ENCODE results near the gene PPP2R2D. TPM values are rescaled to one million over a fixed set of nuclear protein-coding genes. Genes with fewer than 3 reads are reported as not detected.

The PPP2R2D gene
- total RNA-seq (2014; rRNA removed; shearing (Covaris generic)) = 21.3 and 22.7 TPM in 2 replicates

DNA sequence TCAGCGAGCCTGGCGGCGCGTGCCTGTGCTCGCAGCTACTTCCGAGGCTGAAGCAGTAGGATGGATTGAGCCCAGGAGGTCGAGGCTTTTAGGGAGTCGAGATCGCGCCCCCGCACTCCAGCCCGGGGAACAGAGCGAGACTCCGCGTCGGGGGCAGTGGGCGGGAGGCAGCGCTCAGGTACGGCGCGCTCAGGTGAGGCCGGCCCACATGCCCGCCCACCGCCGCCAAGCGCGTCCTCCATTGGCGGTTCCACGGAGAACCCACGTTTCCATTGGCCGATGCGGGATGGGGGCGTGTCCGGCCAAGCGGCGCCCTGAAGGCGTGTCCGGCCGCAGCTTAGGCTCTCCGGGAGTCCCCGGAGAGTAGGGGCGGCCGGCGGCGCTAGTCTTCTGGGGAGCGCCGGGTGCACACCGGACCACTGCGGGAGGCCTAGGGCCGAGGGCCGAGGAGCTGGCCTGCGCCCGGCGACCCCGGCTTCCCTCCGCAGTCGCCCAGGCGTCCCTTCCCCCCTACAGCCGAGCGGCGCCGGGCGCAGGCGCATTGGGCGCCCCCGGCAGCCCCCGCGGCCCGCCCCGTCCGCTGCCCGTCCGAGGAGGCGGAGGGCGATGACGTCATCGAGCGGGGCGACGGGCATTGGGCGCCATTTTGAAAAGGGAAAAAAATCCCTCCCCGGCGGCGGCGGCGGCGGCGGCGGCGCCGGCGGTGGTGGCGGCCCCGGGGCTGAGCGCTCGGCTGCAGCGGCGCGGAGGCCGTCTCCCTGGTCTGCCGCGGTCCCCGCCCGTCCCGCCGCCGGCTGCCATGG, at the start of gene PPP2R2D:
TSS of gene PPP2R2D (plus strand) at position 659 of the 803 bp plus-strand sequence. CDS start at position 800, 141 bp downstream.
- DNase-seq (ENCODE audit: low spot score) = peak; percentile 72

DNA sequence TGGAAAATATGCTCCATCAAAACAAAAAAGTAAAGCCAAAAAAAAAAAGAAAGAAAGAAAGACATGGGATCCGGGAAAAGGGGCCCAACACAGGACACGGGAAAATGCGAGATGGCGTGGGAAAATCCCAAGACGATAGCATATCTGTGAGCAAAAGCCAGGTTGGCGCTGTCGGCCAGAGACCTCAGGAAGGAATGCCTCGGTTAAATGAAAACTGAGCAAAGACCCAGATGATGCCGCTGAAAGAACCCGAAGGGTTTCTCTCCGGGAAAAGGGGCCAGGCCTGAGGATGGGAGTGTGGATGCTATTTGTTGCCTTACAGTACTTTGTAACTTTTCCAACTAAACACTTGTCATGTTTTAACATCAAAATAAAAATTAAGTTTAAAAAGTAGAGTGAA, 49.5 kb upstream of the PPP2R2D start:
- no peak for DNase-seq (ENCODE audit: low spot score)

DNA sequence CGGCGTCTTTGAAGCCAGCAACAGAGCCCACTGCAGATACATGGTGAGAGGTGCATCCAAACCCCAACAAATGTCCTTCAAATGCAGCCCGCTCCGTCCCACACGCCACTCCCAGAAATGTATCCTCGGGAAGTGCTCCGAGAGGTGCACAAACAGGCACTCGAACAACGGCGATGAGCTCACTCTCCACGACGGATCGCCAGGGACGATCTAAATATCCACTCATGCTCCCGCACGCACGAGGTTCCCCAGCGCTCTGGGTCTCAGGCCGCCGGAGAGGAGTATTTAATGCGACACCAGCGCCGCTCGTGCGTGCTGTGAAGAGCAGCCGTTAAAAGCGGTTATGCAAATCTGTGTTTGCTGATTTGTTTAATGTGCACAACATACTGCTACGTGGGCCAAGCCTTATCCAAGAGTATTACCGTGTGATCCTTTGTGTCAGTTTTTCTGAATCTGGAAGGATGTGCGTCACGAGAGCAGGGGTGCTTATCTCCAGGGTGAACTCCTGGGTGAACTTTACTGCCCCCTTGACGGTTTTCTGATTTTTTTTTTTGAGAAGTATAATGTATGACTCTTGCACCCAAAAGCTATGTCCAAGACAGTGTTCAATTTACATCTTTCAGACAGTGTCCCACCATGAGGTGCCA, 48.5 kb upstream of the PPP2R2D start:
- no peak for DNase-seq (ENCODE audit: low spot score)

DNA sequence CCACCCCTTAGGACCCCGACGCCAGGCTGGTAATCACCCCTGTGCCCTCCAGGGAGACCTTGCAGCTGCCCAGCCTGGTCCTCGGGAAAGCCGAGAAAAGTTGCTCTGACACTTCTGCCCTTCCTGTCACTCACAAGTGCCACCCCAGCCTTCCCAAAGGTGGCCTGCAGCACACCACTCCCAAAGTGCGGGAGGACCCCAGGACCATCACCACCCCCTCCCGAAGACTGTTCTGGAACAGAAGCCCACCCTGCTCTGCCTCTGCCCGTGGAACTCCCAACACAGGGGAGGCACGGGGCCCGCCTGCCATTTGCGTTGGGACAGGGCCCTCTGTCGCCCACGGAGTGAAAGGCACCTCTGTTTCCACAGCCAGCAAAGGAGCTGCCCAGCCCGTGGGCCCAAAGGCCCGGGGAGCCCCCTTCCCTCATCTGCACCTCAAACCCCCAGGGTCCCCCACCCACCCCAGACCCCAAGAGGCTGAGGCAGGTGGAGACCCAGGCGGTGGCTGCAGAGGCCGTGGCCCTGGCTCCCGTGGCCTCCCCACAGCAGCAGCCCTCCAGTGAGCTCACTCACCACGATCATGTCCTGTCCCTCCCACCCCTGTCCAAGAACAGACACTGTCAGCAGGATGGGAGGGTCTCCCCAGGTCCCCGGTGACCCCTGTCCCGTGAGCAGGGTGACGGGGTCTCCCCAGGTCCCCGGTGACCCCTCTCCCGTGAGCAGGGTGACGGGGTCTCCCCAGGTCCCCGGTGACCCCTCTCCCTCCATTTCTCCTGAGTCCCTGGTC, 47.8 kb upstream of the PPP2R2D start:
- DNase-seq (ENCODE audit: low spot score) = no peak

DNA sequence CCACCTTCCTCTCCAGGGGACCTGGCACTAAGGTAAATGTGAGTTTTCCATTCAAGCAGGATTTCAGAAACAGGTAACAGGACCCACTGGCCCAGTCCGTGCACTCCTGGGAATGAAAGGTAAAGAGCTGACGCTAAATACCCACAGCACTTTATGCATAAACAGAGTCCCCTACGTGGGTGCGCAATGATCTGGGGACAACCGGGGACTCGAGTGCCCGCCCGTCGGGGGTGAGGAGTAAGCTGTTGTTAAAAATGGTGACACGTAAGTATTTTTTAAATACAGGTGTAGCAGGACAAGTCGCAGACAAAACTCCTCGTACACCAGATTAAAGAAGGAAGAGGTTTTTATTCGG, 47.2 kb upstream of the PPP2R2D start:
- DNase-seq (ENCODE audit: low spot score) = no peak

DNA sequence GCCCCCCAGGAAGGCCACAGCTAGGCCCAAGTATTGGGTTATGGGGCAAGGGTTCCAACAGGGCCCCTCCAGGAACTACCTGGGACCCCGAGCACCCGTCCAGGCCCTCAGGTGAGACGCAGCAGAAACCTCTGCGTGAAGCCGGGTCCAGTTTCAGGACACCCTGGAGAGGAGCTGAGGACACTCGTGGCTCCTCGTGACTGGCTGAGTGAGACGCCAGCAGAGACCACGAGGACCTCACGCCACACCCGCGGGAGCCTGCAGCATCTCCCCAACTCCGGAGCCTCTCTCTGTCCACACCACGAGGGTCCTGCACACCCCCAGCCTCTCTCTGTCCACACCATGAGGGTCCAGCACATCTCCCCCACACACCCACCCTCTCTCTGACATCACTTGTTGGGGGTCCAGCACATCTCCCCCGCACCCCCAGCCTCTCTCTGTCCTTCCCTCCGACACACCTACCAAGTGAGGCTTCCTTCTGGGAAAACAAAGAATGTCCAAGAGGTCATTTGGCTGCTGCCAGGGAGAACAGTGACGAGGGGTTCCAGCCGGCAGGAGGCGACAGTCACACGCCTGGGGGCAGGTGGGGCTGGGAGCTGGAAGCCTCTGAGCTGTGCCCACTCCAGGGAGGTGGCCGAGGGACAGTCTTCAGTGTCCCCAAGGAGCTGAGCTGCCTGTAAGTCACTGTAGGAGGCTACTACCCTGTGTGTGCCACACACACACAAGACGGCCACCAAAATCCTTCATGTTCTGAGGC, 46.1 kb upstream of the PPP2R2D start:
- no peak for DNase-seq (ENCODE audit: low spot score)

DNA sequence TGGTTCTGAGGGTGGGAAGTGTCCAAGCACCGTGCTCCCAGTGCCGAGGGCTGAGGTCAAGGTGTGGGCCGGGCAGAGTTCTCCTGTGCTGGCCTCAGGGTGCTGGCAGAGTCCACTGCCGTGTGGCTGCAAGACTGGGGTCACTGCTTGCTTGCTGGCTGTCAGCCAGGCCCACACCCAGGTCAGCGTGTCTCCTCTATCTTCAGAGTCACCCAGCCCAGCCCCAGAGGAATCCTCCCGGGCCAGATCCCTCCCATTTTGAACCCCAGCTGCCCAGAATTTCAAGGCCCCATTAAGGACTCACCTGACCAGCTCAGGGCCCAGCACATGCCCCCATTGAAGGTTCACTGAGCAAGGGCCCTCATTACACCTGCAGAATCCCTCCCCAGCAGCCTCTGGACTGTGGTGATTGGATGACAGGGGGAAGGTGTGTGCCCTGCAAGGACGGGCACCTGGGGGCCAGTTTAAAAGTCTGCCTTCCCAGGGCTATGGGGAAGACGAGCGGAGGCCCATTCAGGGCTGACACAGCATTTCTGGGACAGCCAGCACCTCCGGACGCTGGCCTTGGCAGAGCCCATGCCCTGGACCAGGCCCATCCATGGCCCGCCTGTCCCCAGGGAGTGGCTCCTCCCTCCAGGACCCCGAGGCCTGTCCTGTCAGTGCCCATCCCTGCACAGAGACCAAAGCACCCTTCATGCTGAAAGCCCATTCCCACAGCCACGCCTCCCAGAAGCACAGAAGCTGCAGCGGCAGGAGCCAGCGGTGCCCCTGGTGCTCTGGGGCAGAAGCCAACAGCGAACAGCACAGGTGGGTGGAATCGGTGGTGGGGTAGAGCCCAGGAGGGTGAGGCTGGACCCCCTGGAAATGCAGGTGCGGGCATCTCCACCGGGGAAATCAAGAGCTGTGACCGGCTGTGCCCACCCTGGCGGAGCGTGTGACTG, 45.1 kb upstream of the PPP2R2D start:
- DNase-seq (ENCODE audit: low spot score) = no peak

DNA sequence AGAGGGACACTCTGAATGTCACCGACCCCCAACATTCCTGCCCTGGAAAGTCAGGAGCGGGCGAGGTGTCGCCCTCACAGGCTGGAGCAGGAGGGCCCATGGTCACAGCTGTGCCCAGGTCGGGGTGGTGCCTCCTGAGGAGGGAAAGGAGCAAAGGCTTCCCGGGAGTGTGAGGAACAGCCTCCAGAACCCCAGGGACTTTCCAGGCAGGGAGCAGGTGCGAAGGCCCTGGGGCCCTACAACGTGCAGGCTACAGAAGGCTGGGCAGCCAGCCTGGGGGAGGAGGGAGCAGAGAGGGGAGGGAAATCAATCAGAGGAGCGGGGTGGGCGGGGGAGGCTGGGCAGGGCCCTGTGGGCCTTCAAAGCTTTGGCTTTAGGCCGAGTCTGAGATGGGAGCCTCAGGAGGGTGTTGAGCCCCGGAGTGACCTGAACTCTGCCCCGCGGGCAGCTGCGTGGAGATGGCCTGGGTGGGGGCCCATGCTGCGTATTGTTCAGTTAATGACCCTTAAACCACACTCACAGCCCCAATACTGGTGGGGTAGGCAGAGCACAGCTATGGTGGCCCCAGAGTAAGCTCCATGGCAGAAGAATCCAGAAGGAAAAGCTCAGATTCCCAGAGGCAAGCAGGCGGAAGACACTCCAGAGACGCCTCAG, 44.2 kb upstream of the PPP2R2D start:
- no peak for DNase-seq (ENCODE audit: low spot score)

DNA sequence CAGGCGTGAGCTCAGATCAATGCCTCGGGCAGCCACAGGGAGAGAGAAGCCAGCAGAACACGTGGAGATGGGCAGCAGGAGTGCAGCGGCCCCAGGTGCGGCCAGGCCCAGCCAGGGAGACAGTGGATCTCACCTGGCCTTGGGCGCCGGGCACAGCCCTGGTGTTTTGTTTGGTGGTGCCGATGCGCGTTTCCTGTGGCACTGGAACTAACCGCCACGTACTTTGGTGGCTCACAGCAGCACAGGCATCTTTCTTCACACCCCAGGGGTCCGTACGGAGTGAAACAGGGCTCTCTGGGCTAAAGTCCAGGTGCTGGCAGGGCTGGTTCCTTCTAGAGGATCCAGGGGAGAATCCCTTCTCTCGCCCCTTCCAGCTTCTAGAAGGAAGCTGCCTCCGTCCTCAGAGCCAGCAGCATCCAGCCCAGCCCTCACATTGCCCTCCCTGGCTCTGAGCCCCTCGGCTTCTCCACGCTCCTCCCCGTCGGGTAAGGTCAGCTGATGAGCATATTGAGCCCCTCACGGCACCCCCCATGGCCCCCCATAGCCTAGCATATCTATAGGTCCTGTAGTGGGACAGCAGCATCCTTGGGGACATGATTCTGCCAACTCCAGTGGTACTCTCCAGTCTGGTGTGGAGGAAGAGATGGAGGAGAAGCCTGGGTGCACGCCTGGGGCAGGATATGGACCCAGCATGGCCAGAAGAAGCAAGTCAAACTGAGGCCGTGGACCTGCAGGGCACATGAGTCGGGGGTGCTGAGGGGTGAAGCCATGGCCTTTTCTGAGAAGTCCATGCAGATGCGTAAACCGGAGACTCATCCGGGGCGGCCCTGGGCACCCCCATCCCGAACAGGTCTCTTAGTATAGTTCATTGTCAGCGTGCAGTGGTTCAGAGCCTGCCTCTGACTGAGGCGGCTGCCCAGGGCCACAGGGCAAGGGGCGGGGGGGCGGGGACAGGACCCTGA, 43.4 kb upstream of the PPP2R2D start:
- DNase-seq (ENCODE audit: low spot score) = no peak

DNA sequence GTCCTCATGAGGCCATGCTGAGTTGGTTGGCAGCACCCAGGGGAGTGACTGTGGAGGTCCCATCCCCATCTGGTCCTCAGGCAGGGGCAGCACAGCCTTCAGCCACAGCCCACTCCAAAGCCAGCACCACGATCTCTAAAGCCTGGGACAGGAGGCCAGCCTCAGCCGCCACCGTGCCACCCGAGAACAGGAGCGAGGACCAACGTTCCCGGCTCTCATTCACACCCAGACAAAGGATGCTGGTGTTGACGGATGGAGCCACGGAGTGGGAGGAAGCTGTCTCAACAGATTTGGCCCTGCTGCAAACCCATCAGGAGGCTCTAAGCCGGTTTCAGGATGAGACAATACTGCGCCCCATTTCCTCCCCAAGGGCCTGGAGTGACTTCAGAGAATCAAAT, 42.7 kb upstream of the PPP2R2D start:
- DNase-seq (ENCODE audit: low spot score) = no peak

DNA sequence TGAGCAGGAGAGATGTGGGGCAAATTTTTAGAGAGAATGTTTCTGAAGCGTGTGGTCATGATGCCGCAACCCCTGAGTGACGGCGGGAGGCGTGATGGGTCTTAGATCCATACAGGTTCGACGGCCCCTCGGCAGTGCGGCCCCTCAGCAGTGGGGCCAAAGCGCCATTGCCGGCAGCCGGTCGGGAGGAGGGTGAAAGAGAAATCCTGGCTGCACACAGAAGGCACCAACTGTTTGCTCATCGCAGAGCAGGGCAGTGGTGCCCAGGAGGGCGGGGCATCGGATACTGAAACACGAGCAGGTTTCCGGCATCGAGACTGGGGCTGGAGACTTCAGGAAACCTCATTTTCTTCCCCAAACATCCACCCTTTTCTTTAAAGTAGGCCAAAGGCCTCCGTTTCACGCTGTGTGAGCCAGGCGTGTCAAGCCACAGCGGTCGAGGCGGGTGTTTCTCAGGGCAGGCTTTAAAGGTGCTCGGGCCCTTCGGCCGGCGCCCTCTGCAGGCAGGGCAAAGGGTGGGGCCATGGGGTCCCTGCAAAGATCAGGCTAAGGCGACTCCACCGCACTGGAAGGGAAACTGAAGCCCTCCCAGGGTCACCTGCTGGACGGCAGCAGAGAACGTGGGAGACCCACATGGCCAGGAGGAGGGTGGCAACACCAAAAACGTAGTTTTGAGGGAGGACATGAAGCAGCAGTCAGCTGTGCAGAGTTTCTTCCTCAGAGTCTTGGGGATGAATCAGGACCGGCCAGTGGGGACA, 42.0 kb upstream of the PPP2R2D start:
- DNase-seq (ENCODE audit: low spot score) = no peak

DNA sequence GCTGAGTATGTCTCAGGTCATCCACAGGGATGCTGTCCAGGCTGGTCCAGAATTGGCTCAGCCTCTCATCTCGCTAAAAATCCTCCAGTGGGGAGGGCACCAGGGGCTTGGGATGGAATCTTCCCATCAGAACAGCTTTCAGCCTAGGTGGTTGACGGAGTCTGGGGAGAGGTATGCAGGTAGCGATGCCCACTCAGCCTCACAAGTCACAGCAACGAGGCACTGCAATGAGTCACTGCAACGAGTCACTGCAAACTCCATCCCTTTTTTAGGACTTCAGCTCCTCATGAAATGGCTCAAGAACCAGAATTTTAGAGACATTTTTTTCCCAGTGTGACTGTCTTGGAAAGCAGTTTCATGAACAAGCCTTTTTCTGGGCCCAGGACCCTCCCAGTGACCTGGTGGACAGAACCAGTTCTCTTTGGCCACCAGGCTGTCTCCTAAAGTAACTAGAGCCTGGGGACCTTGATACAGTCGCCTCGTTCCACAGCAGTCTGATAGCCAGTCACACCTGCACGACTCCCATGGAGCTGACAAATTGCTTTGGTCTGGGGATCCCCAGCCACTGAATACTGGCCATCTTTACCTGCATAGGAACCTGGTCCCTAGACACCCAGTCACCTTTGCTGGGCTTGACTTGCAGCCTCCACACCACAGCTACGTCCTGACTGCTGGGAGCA, 41.3 kb upstream of the PPP2R2D start:
- DNase-seq (ENCODE audit: low spot score) = no peak

DNA sequence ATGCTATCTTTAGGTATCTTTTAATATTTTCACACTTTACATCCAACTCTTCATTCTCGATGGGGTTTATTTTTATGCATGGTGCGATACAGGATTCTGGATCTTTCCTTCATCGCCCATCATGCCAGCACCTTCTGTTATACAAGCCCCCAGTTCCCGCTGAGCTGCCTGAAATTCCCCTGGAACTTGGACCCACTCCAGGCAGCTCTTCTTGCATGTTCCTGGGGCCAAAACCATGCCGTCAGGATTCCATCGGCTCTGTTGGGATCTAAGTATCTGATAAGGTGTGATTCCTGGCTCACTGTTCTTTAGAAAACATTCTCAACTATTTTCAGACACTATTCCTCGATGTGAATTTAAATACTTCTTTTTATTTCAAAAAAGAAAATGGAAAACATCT, 40.5 kb upstream of the PPP2R2D start:
- no peak for DNase-seq (ENCODE audit: low spot score)

DNA sequence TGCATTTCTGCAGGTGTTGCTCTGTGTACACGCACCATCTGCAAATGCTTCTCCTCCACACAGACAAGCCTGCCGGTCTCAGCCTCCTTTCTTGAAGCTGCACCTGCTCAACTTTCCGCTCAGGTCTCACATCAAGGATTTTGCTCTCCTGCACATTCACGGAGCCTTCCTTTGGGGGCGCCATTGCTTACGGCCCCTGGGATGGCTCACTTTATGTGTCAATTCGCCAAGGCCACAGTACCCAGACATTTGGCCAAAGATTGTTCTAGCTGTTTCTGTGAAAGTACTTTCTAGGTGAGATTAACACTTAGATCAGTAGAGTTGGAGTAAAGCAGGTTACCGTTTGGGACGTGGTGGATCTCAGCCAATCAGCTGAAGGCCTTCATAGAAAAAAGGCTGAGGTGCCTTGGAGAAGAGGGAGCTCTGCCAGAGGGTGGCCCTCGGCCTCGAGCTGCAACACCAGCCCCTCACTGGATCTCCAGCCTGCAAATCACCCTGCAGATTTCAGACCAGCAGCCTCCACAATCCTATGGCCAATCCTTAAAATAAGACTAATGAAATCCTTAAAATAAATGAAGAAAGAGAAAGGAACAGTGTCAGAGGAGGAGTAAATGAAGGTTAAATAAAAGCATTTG, 39.9 kb upstream of the PPP2R2D start:
- no peak for DNase-seq (ENCODE audit: low spot score)

DNA sequence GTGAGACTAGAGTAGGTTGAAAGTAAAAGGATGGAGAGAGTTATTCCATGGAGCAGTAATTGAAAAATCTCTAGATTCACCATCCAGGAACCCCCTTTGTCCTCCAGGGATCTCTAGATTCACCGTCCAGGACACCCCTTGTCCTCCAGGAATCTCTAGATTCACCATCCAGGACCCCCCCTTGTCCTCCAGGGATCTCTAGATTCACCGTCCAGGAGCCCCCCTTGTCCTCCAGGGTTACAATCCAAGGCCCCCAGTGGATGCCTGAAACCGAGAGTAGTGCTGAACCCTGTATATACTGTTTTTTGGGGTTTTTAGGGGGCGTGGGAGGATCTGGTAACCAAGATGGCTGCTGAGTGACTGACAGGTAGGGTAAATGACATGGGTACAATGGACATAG, 38.3 kb upstream of the PPP2R2D start:
- DNase-seq (ENCODE audit: low spot score) = no peak

DNA sequence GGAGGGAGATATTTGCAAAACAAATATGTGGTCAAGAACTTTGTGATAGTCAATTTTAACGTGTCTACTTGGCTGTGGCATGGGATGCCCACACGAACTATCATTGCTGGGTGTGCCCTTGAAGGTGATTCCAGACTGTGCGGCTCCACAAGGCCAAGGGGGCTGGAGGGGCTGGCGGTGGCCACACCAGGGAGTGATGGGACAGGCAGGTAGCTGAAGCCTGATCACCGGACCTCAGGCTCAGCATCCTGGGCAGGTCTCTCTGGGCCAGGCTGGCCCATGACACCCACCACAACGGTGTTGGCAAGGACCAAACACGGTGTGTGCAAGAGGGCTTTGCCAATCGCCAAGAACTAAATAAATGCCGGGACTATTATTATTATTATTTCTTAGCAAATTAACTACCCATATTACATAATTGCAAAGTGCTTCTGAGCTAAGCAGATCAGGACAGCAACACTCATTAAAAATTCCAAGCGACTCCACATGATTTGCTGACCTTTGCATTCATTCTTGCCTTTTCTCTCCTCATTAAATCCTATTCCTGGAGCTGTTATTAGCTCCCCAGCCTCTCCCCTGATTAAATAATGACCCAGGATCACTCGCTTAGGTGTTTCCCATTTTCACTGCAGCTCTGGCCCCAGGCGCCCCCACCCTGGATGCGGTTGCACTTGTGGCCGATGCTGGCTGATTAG, 35.4 kb upstream of the PPP2R2D start:
- no peak for DNase-seq (ENCODE audit: low spot score)

DNA sequence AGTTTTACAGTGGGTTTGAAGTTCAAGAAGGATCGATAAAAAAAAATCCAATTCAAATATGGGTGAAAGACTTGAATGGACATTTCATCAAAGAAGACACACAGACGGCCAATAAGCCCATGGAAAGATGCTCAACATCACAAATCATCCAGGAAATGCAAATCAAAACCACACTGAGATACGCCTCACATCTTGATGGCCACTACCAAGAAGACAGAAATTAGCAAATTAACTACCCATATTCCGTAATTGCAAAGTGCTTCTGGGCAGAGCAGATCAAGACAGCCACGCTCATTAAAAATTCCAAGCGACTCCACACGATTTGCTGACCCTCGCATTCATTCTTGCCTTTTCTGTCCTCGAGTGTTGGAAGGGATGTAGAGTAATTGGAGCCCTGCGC, 34.1 kb upstream of the PPP2R2D start:
- DNase-seq (ENCODE audit: low spot score) = no peak
